GM23338 (cell line): ENCODE results near the gene WBP2NL.

Source experiments
- CREB1 ChIP-seq: fragments of 250-450 bp; sonication (Bioruptor Pico); IDR thresholded peaks from 2 replicates; pipeline ENCODE4 v1.5.0; 2020; ENCODE audit warnings: low read depth, mild to moderate bottlenecking, moderate library complexity
- CTCF ChIP-seq, 2 experiments: fragments of 200-600 bp in 1 of 2; sonication (generic) in 1 of 2; conservative IDR thresholded peaks; 2 replicates each; pipeline versions ENCODE4 v1.5.1 to v1.6.1; 2016 to 2017; ENCODE audit warnings: antibody characterized with exemption in 2 of 2, low read depth in 2 of 2, mild to moderate bottlenecking in 2 of 2, moderate library complexity in 1 of 2
- REST ChIP-seq: IDR thresholded peaks from one replicate; pipeline ENCODE4 v1.6.1; 2018; ENCODE audit warnings: antibody characterized with exemption; ENCODE audit not compliant: unreplicated experiment

- TF ChIP-seq CTCF (conservative IDR thresholded peaks at IDR 0.05; ENCODE audit: low read depth in 2 of 2) (no peak), CREB1 (no peak), REST (no peak)
Measured at GRCh38 chr22:42066126-42066761, 67.7 kb downstream of the WBP2NL start.
